Peyer's patch (tissue), 4 donors: ENCODE results near the gene FARSA. TPM values are rescaled to one million over a fixed set of nuclear protein-coding genes. Genes with fewer than 3 reads are reported as not detected.
"Not testable (repeated sequence)": the region's sequence is repeated elsewhere in the genome, so short reads cannot be mapped to it uniquely, and the experiment has no call there.

Source experiments
- DNase-seq, 3 donors: peaks; one replicate each; pipeline ENCODE4 v3.0.0-alpha.2; 2017 to 2019
- H3K27ac ChIP-seq, 4 donors: fragments of 200-600 bp; sonication (generic); one replicate each; pipeline ENCODE4 v1.5.1; 2016 to 2019
- H3K27me3 ChIP-seq, 2 donors: fragments of 200-600 bp; sonication (generic); one replicate each; pipeline ENCODE4 v1.5.1; 2019
- H3K36me3 ChIP-seq, 3 donors: fragments of 200-600 bp; sonication (generic); one replicate each; pipeline ENCODE4 v1.5.1; 2016 to 2019
- H3K4me1 ChIP-seq, 4 donors: fragments of 200-600 bp; sonication (generic); one replicate each; pipeline ENCODE4 v1.5.1; 2016 to 2019
- H3K4me3 ChIP-seq, 4 donors: fragments of 200-600 bp; sonication (generic); 1 replicate in 3 of 4; 2 replicates in 1 of 4; pipeline ENCODE4 v1.5.1; 2016 to 2019; ENCODE audit warnings: mild to moderate bottlenecking in 1 of 4
- H3K9me3 ChIP-seq, 4 donors: fragments of 200-600 bp; sonication (generic); one replicate each; pipeline ENCODE4 v1.5.1; 2016 to 2019; ENCODE audit warnings: mild to moderate bottlenecking in 1 of 4
- CTCF ChIP-seq, 6 experiments: fragments of 450-650 bp in 4 of 6; fragments of 200-600 bp in 2 of 6; sonication (generic) in 1 of 6; IDR thresholded peaks; one replicate each; pipeline ENCODE4 v1.5.1; 2017 to 2019; ENCODE audit warnings: antibody characterized with exemption in 6 of 6, mild to moderate bottlenecking in 3 of 6, moderate library complexity in 1 of 6
- POLR2A ChIP-seq, 2 donors: fragments of 450-650 bp; IDR thresholded peaks; one replicate each; pipeline ENCODE4 v1.5.1; 2017; ENCODE audit warnings: antibody characterized with exemption in 2 of 2, mild to moderate bottlenecking in 2 of 2, moderate library complexity in 2 of 2
- total RNA-seq, 4 donors: library from RNA; depleted of rRNA; stranded (reverse); fragments of >200 nt; gene quantifications; one replicate each; pipeline ENCODE4 v1.1.0, GENCODE V29; 2016

Gene FARSA
- total RNA-seq, 4 donors from 2014 or later, result 35.4 to 54.5 (median 48.3) TPM

GRCh38 chr19:12965812-12966135 lies 32.3 kb upstream of the FARSA start:
- no peaks in the 10 kb centered on the region for H3K27me3 ChIP-seq
- peak overlapping the region in 3 of 4 donors; percentile 44 to 69 (median 66) for H3K27ac ChIP-seq
- TF ChIP-seq CTCF (IDR thresholded peaks at IDR 0.05), result no peak
- TF ChIP-seq POLR2A (IDR thresholded peaks at IDR 0.05), result no peak
- no peaks in the 10 kb centered on the region for H3K36me3 ChIP-seq
- H3K4me3 ChIP-seq, result peak overlapping the region in 2 of 4 donors; percentile 60 to 68
- H3K4me1 ChIP-seq, result peaks cover 0 to 6% (median 3%) of the 10 kb centered on the region in 4 donors
- no peak for DNase-seq
- H3K9me3 ChIP-seq, result no peaks in the 10 kb centered on the region

- TF ChIP-seq POLR2A (IDR thresholded peaks at IDR 0.05), result no peak
- peak; percentile 81 to 99 (median 95) for TF ChIP-seq CTCF (IDR thresholded peaks at IDR 0.05)
Observed at GRCh38 chr19:12965017-12965811, 31.7 kb upstream of the FARSA start.

GRCh38 chr19:12959481-12959880 lies 26.0 kb upstream of the FARSA start:
- no peak for DNase-seq
- Histone ChIP-seq H3K27ac (no peak overlapping the region), H3K9me3 (no peaks in the 10 kb centered on the region), H3K27me3 (no peaks in the 10 kb centered on the region), H3K4me3 (no peak overlapping the region), H3K36me3 (peaks cover 0 to under 1% (median 0%) of the 10 kb centered on the region in 3 donors), H3K4me1 (peaks cover 0 to 25% (median 9%) of the 10 kb centered on the region in 4 donors)
- TF ChIP-seq POLR2A (IDR thresholded peaks at IDR 0.05), result no peak
- TF ChIP-seq CTCF (IDR thresholded peaks at IDR 0.05), result no peak

More at GRCh38 chr19:12965017-12965811, 31.7 kb upstream of the FARSA start:
- Histone ChIP-seq H3K36me3 (no peaks in the 10 kb centered on the region), H3K4me1 (peaks cover 0 to 6% (median 3%) of the 10 kb centered on the region in 4 donors), H3K27ac (peak overlapping the region; percentile 35 to 69 (median 55)), H3K9me3 (no peaks in the 10 kb centered on the region), H3K4me3 (peak overlapping the region; percentile 20 to 68 (median 54)), H3K27me3 (no peaks in the 10 kb centered on the region)
- DNase-seq, result peak; percentile 76 to 91 (median 90)

DNA sequence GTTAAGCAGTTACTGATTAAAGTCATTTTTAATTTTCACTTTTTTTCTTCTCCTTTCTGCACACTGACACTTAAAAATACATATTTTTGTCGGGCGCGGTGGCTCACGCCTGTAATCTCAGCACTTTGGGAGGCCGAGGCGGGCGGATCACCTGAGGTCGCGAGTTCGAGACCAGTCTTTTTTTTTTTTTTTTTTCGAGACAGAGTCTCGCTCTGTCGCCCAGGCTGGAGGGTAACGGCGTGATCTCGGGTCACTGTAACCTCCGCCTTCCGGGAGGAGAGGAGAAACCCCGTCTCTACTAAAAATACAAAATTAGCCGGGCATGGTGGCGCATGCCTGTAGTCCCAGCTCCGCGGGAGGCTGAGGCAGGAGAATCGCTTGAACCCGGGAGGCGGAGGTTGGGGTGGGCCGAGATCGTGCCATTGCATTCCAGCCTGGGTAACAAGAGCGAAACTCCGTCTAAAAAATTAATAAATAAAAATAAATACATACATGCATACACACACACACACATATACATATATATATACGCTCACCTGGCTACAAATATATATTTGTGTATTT lies 24.0 kb upstream of the FARSA start:
- H3K36me3 ChIP-seq, result peaks cover 0 to 20% (median 0%) of the 10 kb centered on the region in 3 donors
- H3K27me3 ChIP-seq, DNase-seq, H3K9me3 ChIP-seq: not testable (repeated sequence)
- H3K27ac ChIP-seq, result peak overlapping the region; percentile 89 to 94 (median 90)
- H3K4me1 ChIP-seq, result peaks cover 0 to 43% (median 9%) of the 10 kb centered on the region in 4 donors
- peak overlapping the region; percentile 93 to 99 (median 98) for H3K4me3 ChIP-seq

GRCh38 chr19:12956446-12957388 lies 23.2 kb upstream of the FARSA start, which contains the start of gene GADD45GIP1:
Gene GADD45GIP1 (minus strand): TSS chr19:12957223. CDS start chr19:12957212, 11 bp downstream.
- Histone ChIP-seq H3K4me3 (peak within 1 kb of the TSS; percentile 93 to 99 (median 98)), H3K4me1 (peaks cover 0 to 48% (median 9%) of the 10 kb centered on the region in 4 donors), H3K9me3 (no peaks in the 10 kb centered on the region), H3K36me3 (peaks cover 0 to 27% (median 0%) of the 10 kb centered on the region in 3 donors), H3K27ac (peak within 1 kb of the TSS; percentile 89 to 94 (median 90)), H3K27me3 (no peaks in the 10 kb centered on the region)
- DNase-seq, result peak; percentile 79 to 89 (median 85)
- TF ChIP-seq POLR2A (IDR thresholded peaks at IDR 0.05) (peak; percentile 33 to 67), CTCF (IDR thresholded peaks at IDR 0.05) (no peak)
